A673 (cell line): ENCODE results near the gene SWT1.

Experiments
- EZH2 ChIP-seq: fragments of 200-600 bp; sonication (generic); IDR thresholded peaks from 2 replicates; pipeline ENCODE4 v1.6.1; 2017; ENCODE audit warnings: borderline replicate concordance, low read depth, mild to moderate bottlenecking, mixed read lengths, antibody characterized with exemption, low read length; ENCODE audit not compliant: poor library complexity, severe bottlenecking
- TF ChIP-seq, protein P1 (sequence below): fragments of 300-800, 200-600 bp; sonication (generic); conservative IDR thresholded peaks from 2 replicates; pipeline ENCODE4 v1.5.1; 2017; ENCODE audit warnings: low read depth, mild to moderate bottlenecking, antibody characterized with exemption, low read length, moderate library complexity, mixed read lengths

DNA sequence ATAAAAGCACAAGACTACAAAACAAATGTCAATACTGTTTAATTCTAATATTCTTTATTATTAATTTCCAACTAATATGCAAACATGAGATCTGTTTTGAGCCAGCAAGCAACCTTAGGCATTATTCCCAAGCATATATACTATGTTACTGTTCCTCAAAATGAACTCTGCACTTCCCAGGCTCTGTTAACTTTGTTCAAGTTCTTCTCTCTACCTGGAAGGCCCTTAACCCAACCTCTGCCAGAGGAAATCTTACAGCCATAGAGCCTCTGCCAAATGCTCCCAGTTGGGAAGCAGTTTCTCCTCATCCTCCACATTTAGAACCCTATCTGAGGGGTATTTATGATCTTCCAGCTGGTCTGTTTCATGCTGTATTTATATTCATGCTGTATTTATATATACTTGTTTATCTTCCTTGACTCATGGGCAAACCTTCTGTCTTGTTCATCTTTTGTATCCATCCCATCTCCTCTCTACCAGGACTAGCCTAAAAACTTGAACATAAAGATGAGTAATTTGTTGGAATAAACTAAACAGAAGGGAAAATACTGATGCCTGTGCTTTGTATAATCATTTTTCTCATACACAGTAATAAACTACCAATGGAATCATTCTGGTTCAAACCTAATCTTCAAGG lies 154.7 kb downstream of the SWT1 start:
- TF ChIP-seq, protein P1, sequence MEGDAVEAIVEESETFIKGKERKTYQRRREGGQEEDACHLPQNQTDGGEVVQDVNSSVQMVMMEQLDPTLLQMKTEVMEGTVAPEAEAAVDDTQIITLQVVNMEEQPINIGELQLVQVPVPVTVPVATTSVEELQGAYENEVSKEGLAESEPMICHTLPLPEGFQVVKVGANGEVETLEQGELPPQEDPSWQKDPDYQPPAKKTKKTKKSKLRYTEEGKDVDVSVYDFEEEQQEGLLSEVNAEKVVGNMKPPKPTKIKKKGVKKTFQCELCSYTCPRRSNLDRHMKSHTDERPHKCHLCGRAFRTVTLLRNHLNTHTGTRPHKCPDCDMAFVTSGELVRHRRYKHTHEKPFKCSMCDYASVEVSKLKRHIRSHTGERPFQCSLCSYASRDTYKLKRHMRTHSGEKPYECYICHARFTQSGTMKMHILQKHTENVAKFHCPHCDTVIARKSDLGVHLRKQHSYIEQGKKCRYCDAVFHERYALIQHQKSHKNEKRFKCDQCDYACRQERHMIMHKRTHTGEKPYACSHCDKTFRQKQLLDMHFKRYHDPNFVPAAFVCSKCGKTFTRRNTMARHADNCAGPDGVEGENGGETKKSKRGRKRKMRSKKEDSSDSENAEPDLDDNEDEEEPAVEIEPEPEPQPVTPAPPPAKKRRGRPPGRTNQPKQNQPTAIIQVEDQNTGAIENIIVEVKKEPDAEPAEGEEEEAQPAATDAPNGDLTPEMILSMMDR: no peak
- no peak for TF ChIP-seq EZH2
